ENCODE data around the gene ADSS1.

Gene ADSS1

DNA sequence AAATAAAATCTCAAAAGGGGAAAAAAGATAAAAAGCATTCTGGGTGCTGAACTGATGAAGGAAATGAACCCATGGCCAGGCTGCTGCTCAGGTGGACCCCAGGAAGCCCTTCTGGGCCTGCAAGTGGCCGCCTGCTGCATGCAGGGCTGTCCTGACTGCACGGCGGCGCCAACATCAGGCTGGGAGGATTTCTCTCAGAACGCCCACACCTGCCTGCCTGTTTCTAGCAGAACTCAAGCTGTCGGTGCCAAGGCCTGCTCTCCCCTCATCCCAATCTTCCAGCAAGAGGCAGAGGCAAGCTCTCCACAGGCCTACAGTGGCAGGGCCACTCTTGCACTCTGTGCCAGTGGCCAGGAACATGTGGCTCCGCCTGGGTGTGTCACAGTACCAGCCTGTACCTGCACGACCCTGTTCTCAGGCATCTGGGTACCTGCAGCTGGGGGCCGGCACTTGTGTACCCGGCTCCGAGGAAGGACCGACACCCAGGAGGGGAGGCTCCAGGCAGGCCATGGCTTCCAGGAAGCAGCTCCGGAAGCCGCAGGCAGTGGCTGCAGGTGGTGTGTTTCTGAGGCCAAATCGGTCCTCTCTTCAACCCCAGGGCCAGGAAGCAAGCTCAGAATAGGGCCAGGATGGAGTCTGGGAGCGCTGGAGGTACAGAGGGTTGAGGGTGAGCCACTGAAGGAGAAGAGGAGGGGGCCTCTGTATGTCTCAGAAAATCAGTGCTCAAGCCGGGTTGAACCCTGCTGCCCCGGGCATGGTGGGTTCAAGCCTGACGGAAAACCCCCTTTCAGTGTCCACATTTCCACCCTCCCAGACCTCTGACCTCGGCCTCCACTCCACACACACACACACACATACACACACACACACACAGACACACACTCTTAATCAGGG lies 37.2 kb upstream of the ADSS1 start:
- Mint-ChIP-seq H3K4me3 (no peak overlapping the region), H3K27me3 (ENCODE audit: low read depth, poor library complexity) (no peaks in the 10 kb centered on the region), H3K36me3 (ENCODE audit: low read depth) (no peaks in the 10 kb centered on the region), H3K27ac (no peak overlapping the region), H3K4me1 (peaks cover 47% of the 10 kb centered on the region), H3K9me3 (peaks cover 6% of the 10 kb centered on the region)
- no peak for DNase-seq
- TF ChIP-seq, protein P1, sequence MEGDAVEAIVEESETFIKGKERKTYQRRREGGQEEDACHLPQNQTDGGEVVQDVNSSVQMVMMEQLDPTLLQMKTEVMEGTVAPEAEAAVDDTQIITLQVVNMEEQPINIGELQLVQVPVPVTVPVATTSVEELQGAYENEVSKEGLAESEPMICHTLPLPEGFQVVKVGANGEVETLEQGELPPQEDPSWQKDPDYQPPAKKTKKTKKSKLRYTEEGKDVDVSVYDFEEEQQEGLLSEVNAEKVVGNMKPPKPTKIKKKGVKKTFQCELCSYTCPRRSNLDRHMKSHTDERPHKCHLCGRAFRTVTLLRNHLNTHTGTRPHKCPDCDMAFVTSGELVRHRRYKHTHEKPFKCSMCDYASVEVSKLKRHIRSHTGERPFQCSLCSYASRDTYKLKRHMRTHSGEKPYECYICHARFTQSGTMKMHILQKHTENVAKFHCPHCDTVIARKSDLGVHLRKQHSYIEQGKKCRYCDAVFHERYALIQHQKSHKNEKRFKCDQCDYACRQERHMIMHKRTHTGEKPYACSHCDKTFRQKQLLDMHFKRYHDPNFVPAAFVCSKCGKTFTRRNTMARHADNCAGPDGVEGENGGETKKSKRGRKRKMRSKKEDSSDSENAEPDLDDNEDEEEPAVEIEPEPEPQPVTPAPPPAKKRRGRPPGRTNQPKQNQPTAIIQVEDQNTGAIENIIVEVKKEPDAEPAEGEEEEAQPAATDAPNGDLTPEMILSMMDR (IDR thresholded peaks at IDR 0.05) = no peak

DNA sequence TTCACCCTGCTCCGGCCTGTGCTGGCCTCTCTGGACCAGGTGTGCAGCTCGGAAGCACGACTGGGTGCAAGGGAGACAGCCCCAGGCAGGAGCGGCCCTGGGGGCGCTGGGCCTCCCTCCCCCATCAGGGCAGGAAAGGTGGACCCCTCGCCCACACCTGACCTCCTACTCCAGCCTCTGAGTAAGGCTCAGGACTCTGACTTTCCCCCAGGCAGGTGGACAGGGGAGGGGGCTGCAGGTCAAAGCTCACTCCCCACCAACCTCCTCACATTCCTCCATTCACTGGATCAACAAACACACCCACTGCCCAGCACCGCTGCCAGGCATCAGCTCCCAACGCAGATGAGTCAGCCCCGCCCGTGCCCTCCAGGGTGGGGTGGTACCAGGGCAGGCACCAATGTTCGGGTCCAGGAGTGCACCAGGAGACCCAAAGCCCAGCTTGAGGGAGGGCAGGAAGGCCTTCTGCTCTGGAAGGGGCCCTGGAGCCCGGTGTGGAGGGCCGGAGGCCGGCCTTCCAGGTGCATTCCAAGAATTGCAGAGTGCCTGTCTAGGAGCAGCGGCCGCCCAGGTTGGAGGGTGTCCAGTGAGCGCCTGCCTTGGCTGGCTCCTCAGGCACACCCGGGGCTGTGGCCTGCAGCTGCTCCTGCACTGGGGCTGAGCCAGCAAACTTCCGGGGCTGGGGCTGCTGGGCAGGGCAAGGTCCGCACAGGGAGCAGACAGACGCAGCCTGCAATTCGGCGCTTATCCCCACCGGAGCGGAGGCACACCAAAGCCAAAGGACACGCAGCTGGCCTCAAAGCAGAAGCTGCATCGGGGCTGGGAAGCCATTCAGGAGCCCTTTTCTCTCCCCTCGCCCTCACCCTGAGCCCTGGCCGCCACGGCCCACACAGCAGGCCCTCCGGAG lies 36.2 kb upstream of the ADSS1 start:
- TF ChIP-seq, protein P1 (IDR thresholded peaks at IDR 0.05) = no peak
- Mint-ChIP-seq H3K4me1 (peaks cover 37% of the 10 kb centered on the region), H3K27ac (no peak overlapping the region), H3K9me3 (peaks cover 6% of the 10 kb centered on the region), H3K27me3 (ENCODE audit: low read depth, poor library complexity) (no peaks in the 10 kb centered on the region), H3K36me3 (ENCODE audit: low read depth) (no peaks in the 10 kb centered on the region), H3K4me3 (peak overlapping the region; percentile 47)
- DNase-seq = peak; percentile 50

DNA sequence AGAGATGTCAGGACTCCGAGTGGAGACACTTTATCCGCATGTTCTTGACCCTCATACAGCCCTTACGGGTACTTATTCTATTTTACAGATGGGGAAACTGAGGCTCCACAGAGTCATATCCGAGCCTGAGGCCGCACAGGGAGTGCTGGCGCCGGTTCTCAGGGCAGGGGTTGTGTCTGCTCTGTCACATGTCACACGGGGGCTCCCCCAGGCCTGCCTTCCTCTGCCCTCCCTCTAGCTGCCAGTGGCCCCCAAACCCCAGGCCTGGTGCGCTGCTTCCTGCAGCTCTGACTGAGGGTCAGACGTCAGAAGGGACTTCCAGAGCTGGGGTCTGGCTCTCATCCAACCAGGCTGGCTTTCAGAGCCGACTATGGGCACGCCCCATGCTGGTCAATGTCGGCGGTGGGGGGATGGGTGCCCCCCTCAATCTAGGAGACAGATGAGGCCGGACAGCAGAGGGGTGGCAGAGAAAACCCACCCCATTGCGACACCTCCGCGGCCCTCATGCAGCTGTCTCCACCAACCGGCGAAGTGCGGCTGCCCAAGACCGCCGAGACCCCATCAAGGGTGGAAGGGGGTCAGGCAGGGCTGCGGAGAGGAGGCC lies 35.4 kb upstream of the ADSS1 start:
- TF ChIP-seq, protein P1 (IDR thresholded peaks at IDR 0.05) = no peak
- peak overlapping the region; percentile 64 for H3K4me3 Mint-ChIP-seq
- peak; percentile 30 for DNase-seq

DNA sequence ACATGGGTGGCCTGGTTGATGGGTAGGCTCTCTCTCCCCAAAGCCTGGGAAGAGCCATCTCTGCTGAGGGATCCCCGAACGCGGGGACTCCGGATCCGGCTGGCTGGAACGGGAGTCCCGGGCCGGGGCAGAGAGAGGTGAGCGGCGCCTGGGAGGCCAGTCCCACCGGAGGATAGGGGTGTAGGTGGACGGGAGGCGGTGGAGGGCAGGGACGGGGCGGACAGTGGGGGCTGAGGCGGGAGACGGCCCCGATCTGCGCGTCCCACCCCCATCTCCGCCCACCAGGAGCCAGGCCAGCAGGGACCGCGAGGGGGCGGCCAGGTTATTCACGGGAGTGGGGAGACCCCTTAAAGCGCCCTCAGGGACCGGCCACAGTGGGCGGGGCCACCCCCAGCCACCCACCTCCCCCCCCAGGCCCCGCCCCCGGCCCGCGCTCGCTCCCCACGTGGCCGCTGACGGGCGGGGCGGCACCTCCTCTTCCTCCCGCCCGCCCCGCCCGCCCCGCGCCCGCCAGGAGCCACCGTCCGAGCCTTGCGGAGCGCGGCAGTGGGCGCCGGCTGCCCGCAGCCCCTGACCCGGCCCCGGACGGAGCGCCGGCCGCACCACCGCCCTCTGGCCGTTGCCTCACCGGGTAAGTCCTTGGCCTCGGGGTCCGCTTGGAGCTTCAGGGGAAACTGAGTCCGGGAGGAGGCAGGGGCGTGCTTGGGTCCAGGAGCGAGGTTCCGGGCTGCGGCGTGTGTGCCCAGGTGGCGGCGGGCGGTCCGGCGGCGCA lies 34.7 kb upstream of the ADSS1 start, which contains the start of gene INF2:
INF2 (plus strand) TSS at position 510 of the 772 bp plus-strand sequence. CDS start 11,748 bp downstream, outside the sequence.
- no peaks in the 10 kb centered on the region for H3K27me3 Mint-ChIP-seq (ENCODE audit: low read depth, poor library complexity)
- TF ChIP-seq, protein P1 (IDR thresholded peaks at IDR 0.05) = no peak
- peak; percentile 75 for DNase-seq
- H3K36me3 Mint-ChIP-seq (ENCODE audit: low read depth) = no peaks in the 10 kb centered on the region
- peak within 1 kb of the TSS; percentile 76 for H3K4me3 Mint-ChIP-seq
- peaks cover 24% of the 10 kb centered on the region for H3K4me1 Mint-ChIP-seq
- peaks cover 5% of the 10 kb centered on the region for H3K9me3 Mint-ChIP-seq
- H3K27ac Mint-ChIP-seq = no peak within 1 kb of the TSS

More for the DNA sequence above, 35.4 kb upstream of the ADSS1 start:
- Mint-ChIP-seq H3K4me1 (peaks cover 29% of the 10 kb centered on the region), H3K36me3 (ENCODE audit: low read depth) (no peaks in the 10 kb centered on the region), H3K9me3 (peaks cover 6% of the 10 kb centered on the region), H3K27ac (no peak overlapping the region), H3K27me3 (ENCODE audit: low read depth, poor library complexity) (no peaks in the 10 kb centered on the region)

All from nephron progenitor cell (in vitro differentiated cells).